ENCODE data around the gene TACC3. TPM values are rescaled to one million over a fixed set of nuclear protein-coding genes. Genes with fewer than 3 reads are reported as not detected.

The TACC3 gene
- total RNA-seq, 2 experiments from 2014 or later: 139 to 144 TPM

GRCh38 chr4:1762264-1763010 is 41.1 kb downstream of the TACC3 start:
- POLR2A ChIA-PET: no interaction called here
- CTCF ChIA-PET: interaction anchor here (1.0 kb wide), 1 partner anchor 11 kb away, joined by 3 read pairs; no protein-coding TSS in a partner anchor

DNA sequence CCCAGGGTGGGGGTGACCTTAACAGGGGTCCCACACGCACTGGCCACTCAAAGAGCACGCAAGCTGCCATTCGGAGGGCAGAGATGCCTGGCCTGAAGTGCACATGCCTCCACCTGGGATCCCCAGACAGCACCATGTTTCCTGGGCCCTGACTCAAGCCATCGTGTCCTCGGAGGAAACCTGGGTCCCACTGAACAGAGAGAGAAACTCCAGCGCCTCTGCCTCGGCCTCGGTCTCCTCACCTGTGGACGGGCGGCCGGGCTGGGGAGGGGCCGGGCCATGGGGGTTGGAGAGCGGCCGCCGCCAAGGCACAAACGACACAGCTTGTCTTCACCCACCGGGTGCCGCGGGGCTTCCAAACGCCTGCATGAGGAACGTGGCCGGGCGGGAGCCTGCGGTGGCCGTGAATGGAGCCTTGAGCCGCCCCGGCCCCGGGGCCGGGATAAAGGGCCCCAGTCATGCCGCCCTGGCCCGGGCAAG is 41.8 kb downstream of the TACC3 start:
- ChIA-PET CTCF (no interaction called here), POLR2A (no interaction called here)

- CTCF ChIA-PET: no interaction called here
Observed at GRCh38 chr4:1763550-1764080, 42.3 kb downstream of the TACC3 start.

DNA sequence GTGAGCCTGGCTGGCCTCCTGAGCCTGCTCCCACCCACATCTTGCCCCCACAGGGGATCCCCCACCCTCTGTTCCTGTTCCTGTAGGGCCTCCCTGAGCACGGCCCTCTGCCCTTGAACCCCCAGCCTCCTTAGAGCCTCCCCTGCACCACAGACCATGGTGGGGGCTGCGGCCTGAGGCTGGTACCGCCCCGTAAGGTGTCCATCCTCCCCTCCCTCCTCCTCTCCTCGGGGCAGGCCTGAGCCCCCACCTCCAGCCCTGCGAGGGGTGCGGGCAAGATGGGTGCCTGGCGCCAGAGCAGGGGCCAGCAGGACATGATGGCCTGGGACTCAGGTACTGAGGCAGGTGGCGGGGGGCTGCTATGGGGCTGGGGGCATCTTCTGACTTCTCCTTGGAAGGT is 43.3 kb downstream of the TACC3 start:
- ChIA-PET CTCF (no interaction called here), POLR2A (no interaction called here)

More at GRCh38 chr4:1763550-1764080, 42.3 kb downstream of the TACC3 start:
- POLR2A ChIA-PET: no interaction called here

GRCh38 chr4:1765409-1766072 is 44.2 kb downstream of the TACC3 start:
- ChIA-PET POLR2A (no interaction called here), CTCF (interaction anchor here (2.0 kb wide), 1 partner anchor 44 kb away, joined by 5 read pairs; no protein-coding TSS in a partner anchor)

DNA sequence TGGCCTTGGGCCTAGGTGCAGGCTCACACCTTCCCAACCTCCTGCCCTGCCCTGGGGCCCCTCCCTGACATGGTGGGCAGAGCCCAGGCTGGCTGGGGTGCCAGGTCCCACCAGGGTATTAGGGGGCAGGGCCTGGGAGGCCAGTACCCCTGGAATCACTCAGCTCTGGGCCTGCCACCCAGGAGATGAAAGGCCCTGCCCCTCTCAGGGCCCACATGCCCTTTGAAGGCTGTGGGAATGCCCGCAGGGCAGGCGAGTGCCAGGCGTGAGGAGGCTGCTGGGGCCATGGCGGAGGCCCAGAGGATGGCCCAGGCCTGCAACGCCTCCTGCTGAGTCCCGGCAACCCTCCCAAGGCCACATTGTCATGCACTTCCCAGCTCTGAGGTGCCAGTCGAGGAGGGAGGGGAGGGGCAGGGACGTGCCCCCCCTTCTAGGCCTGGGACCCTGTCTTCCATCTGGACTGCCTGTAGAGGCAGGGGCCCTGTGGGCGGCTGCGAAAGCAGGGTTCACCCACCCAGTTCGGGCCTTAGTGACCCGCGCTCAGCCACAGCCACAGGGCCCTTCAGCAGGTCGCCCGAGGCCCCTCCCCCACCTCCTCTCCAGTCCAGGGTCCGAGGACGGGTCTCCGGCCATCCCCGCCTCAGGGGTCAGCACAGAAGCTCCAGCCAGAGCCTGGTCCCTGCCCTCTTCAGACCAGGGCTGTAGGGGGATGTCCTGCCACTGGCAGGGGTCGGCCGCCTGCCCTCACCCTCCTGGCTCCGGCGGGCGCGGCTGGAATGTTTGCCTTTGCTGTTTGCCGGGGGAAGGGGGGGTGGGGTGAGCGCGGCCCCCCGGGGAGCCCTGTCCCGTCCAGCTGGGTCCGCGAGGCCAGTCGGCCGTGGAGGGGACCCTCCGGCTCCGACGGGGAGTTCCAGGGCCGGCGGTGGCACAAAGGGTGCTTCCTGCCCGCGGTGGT is 45.1 kb downstream of the TACC3 start:
- ChIA-PET POLR2A (no interaction called here), CTCF (interaction anchor here (2.0 kb wide), 1 partner anchor 43 kb away, joined by 5 read pairs; no protein-coding TSS in a partner anchor)

DNA sequence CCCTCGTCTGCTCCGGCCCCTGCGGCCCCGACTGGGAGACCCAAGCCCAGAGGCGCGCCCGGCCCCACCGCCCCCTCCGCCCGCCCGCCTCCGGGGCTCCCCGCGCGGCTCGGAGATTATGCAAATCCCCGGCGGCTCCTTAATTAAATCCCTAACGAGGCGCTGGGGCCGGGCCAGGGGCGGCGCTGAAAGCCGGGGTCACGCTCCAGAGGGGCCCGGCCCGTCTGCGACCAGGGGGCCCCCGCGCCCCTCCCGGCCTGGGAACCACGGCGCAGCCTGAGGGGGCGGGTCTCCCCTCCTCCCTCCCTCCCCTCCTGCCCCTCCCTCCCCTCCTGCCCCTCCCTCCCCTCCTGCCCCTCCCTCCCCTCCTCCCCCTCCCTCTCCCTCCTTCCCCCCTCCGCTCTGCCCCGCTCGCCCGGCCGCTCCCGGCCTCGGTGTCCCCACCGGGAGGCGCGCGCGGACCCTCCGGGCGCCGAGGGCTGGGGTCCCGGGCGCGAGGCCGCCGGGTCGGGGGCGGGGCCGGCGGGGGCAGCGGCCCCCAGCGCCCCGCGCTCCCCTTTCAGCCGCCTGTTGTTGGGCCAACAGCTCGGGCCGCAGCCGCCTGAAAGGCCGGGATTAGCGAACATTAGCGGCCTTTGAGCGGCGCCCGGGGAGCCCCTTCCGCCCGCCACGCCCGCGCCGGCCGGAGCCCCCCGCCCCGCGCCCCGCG is 45.9 kb downstream of the TACC3 start:
- ChIA-PET POLR2A (interaction anchor here (0.6 kb wide), 1 partner anchor 48 kb away, joined by 3 read pairs; no protein-coding TSS in a partner anchor), CTCF (interaction anchor here (1.2 to 2.0 kb wide), 2 partner anchors 42 kb away, joined by 4 to 5 read pairs; no protein-coding TSS in a partner anchor)

- CTCF ChIA-PET: interaction anchor here (1.2 kb wide), 1 partner anchor 41 kb away, joined by 4 read pairs; no protein-coding TSS in a partner anchor
Observed at GRCh38 chr4:1767770-1768366, 46.5 kb downstream of the TACC3 start.

GRCh38 chr4:1768367-1769034 is 47.2 kb downstream of the TACC3 start:
- POLR2A ChIA-PET: interaction anchor here (0.6 to 0.7 kb wide), 2 partner anchors 22 to 141 kb away, joined by 3 read pairs; no protein-coding TSS in a partner anchor
- CTCF ChIA-PET: interaction anchor here (1.2 kb wide), 1 partner anchor 40 kb away, joined by 4 read pairs; no protein-coding TSS in a partner anchor

More at GRCh38 chr4:1767770-1768366, 46.5 kb downstream of the TACC3 start:
- POLR2A ChIA-PET: interaction anchor here (0.6 to 0.7 kb wide), 3 partner anchors 21 to 142 kb away, joined by 3 read pairs; no protein-coding TSS in a partner anchor

DNA sequence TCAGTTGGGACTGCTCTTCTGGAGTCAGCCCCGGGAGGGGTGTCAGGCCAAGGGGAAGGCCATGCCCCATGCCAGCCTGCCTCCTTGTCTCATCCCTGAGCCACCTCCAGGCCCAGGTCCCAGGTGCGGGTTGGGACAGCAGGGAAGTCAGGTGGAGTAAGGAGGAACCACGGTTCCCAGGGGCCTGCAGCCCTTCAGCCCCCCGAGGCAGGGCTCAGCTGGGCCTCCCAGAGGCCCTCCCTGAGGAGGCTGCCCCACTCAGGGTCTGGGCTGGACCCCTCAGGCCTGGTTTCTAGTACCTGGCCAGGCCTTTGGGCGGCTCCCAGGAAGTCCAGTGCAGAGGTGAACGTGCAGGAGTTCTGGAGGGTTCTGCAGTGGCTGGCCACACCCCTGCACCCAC is 48.4 kb downstream of the TACC3 start:
- POLR2A ChIA-PET: no interaction called here
- CTCF ChIA-PET: no interaction called here

DNA sequence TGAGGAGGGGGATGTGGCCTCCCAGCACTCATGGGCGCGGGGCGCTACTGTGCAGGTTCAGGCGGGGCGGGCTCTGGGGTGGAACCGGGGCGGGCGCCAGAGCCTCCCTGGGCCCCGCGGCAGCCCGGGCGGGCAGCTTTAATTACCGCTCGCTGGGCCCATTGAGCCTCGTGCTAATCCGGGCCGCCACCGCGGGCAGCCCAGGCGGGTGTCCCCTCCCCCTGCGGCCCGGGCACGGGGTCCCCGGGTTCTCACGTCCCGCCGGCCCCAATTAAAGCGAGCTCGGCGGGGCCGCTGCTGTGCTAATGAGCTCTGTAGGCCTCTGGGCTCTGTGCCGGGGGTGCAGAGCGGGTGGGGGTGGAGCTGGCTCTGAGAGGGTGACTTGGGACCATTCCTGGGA is 48.9 kb downstream of the TACC3 start:
- POLR2A ChIA-PET: no interaction called here
- CTCF ChIA-PET: no interaction called here

GRCh38 chr4:1770791-1771231 is 49.5 kb downstream of the TACC3 start:
- ChIA-PET POLR2A (no interaction called here), CTCF (no interaction called here)

DNA sequence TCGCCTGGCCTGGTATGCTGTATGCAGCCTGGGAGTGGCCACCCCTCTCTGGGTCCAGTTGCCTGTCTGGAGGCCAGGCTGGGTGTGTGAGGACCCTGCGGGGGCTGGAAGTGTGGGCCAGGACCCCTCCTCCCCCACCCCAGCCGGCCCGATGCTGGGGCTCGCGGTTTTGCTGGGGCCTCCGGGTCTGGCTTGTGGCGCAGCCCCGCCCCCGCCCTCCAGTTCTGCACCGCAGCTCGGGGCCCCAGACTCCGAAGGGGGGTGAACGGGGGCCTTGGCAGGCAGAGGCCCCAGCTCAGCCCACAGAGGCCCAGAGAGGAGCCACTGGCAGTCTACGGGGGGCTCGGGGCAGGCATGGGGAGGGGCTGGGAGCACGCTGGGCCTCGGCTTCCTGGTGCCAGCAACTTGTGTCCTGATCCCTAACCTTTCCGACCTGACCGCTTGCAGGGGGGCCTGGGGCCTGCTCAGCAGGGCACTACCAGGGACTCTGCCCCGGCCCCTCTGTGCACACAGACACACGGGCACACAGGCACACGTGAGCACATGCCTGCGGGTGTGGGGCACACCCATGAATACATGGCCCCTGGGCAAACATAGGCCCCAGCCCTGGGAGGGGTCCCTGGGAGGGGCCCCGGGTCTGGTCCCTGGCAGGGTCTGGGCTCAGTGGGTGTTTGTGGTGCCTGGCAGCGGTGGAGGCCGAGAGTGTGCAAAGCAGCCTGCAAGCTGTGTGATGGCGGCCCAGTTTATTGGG is 50.4 kb downstream of the TACC3 start:
- ChIA-PET CTCF (interaction anchor here (0.7 kb wide), 1 partner anchor 45 kb away, joined by 3 read pairs; no protein-coding TSS in a partner anchor), POLR2A (no interaction called here)

GRCh38 chr4:1772853-1773538 is 51.7 kb downstream of the TACC3 start:
- ChIA-PET POLR2A (interaction anchor here (0.6 kb wide), 1 partner anchor 98 kb away, joined by 3 read pairs; the partner anchor contains the start of gene NSD2), CTCF (no interaction called here)

DNA sequence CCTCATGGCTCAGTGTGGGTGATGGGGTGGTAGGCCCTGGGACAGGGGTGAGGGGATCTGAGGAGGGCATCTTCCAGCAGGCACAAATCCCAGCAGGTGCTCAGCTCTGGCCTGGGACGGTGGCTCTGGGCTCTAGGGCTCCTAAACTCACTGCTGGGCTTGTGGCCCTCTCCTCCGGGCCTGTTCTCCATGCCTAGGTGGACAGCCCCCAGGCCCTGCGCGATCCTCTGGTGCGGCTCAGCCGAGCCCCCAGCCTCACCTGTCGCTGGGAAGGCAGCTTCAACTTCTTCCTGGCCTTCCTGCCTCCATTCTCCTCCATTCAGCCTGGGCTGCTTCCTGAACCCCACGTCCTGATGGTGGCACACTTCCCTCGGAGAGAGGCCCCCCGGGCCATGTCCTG is 52.4 kb downstream of the TACC3 start:
- CTCF ChIA-PET: no interaction called here

More for the DNA sequence above, 52.4 kb downstream of the TACC3 start:
- POLR2A ChIA-PET: interaction anchor here (0.6 kb wide), 1 partner anchor 97 kb away, joined by 3 read pairs; the partner anchor contains the start of gene NSD2

Measured in activated CD8-positive, alpha-beta memory T cell treated with anti-CD3 and anti-CD28 coated beads for 36 hours (primary cell).